Neural cell (in vitro differentiated cells): ENCODE data around the gene GLI3. TPM values are rescaled to one million over a fixed set of nuclear protein-coding genes. Genes with fewer than 3 reads are reported as not detected.

Experiments used
- H2AFZ ChIP-seq: fragments of 200-600, 300-800 bp; sonication (generic), shearing (Covaris generic); 2 replicates; pipeline ENCODE4 v1.6.0; 2014; ENCODE audit warnings: low read depth, mild to moderate bottlenecking, antibody characterized with exemption, low read length, moderate library complexity
- H3F3A ChIP-seq: fragments of 200-600 bp; shearing (Covaris generic); 2 replicates; pipeline ENCODE4 v1.6.1; 2016; ENCODE audit warnings: mild to moderate bottlenecking, moderate library complexity, mixed read lengths, antibody characterized with exemption, low read length; ENCODE audit not compliant: insufficient read depth, poor library complexity, severe bottlenecking
- H3K27ac ChIP-seq: fragments of 200-600, 300-800 bp; sonication (generic), shearing (Covaris generic); 2 replicates; pipeline ENCODE4 v1.5.1; 2014; ENCODE audit warnings: mild to moderate bottlenecking, low read length, moderate library complexity
- H3K27me3 ChIP-seq: fragments of 300-800, 200-600 bp; sonication (generic), shearing (Covaris generic); 2 replicates; pipeline ENCODE4 v1.6.0; 2014; ENCODE audit warnings: mild to moderate bottlenecking, low read depth, low read length, moderate library complexity; ENCODE audit not compliant: insufficient read depth
- H3K36me3 ChIP-seq: fragments of 300-800, 200-600 bp; sonication (generic), shearing (Covaris generic); 2 replicates; pipeline ENCODE4 v1.5.1; 2014; ENCODE audit warnings: mild to moderate bottlenecking, antibody characterized with exemption, low read length, moderate library complexity; ENCODE audit not compliant: insufficient read depth
- H3K4me2 ChIP-seq: fragments of 300-800, 200-600 bp; sonication (generic), shearing (Covaris generic); 2 replicates; pipeline ENCODE4 v1.6.0; 2014; ENCODE audit warnings: mild to moderate bottlenecking, low read length
- H3K4me3 ChIP-seq: fragments of 300-800, 200-600 bp; sonication (generic), shearing (Covaris generic); 2 replicates; pipeline ENCODE4 v1.5.1; 2014; ENCODE audit warnings: mild to moderate bottlenecking, low read length, moderate library complexity
- H3K79me2 ChIP-seq: fragments of 200-600 bp; shearing (Covaris generic); replicated peaks from 2 replicates; pipeline ENCODE4 v1.6.0; 2014; ENCODE audit warnings: mild to moderate bottlenecking, low read length, moderate library complexity; ENCODE audit not compliant: insufficient read depth
- H3K9ac ChIP-seq: fragments of 300-800, 200-600 bp; sonication (generic), shearing (Covaris generic); 2 replicates; pipeline ENCODE4 v1.6.1; 2016; ENCODE audit warnings: mild to moderate bottlenecking, low read length, mixed read lengths
- H3K9me2 ChIP-seq: fragments of 200-600 bp; shearing (Covaris generic); 2 replicates; pipeline ENCODE4 v1.6.1; 2016; ENCODE audit warnings: mild to moderate bottlenecking, low read length, mixed read lengths; ENCODE audit not compliant: insufficient read depth
- H3K9me3 ChIP-seq: fragments of 200-600, 300-800 bp; sonication (generic), shearing (Covaris generic); 2 replicates; pipeline ENCODE4 v1.6.1; 2016; ENCODE audit warnings: mild to moderate bottlenecking, mixed run types, low read length, moderate library complexity, mixed read lengths
- H4K20me1 ChIP-seq: fragments of 200-600 bp; shearing (Covaris generic); 2 replicates; pipeline ENCODE4 v1.6.1; 2016; ENCODE audit warnings: mild to moderate bottlenecking, mixed run types; ENCODE audit not compliant: insufficient read depth
- EP300 ChIP-seq: fragments of 450-650 bp; conservative IDR thresholded peaks from 2 replicates; pipeline ENCODE4 v1.6.1; 2014; ENCODE audit warnings: antibody characterized with exemption, mild to moderate bottlenecking, moderate library complexity; ENCODE audit not compliant: poor library complexity, severe bottlenecking
- EZH2 ChIP-seq: fragments of 200-600, 300-800 bp; shearing (Covaris generic), sonication (generic); IDR thresholded peaks from 2 replicates; pipeline ENCODE4 v1.6.1; 2014; ENCODE audit warnings: antibody characterized with exemption, low read length, borderline replicate concordance, mild to moderate bottlenecking; ENCODE audit not compliant: insufficient read depth, poor library complexity, severe bottlenecking
- MXI1 ChIP-seq: fragments of 450-650 bp; conservative IDR thresholded peaks from 2 replicates; pipeline ENCODE4 v1.6.1; 2014; ENCODE audit warnings: antibody characterized with exemption, mild to moderate bottlenecking; ENCODE audit not compliant: poor library complexity, severe bottlenecking
- POLR2AphosphoS5 ChIP-seq: IDR thresholded peaks from 2 replicates; pipeline ENCODE4 v1.6.1; 2012
- RAD21 ChIP-seq: fragments of 450-650 bp; conservative IDR thresholded peaks from 2 replicates; pipeline ENCODE4 v1.6.1; 2014; ENCODE audit warnings: antibody characterized with exemption, mild to moderate bottlenecking, moderate library complexity
- SMC3 ChIP-seq: fragments of 450-650 bp; conservative IDR thresholded peaks from 2 replicates; pipeline ENCODE4 v1.6.1; 2014; ENCODE audit warnings: antibody characterized with exemption, mild to moderate bottlenecking, moderate library complexity; ENCODE audit not compliant: poor library complexity
- TAF1 ChIP-seq: IDR thresholded peaks from 2 replicates; pipeline ENCODE4 v1.6.1; 2012; ENCODE audit warnings: low read depth
- polyA plus RNA-seq: library from polyadenylated mRNA; depleted of rRNA; stranded (reverse); fragments of >200 nt; gene quantifications from 2 replicates; pipeline ENCODE4 v1.2.3, GENCODE V29; 2014
- TF ChIP-seq, protein P1 (sequence below): IDR thresholded peaks from 2 replicates; pipeline ENCODE4 v1.6.1; 2012; ENCODE audit warnings: borderline replicate concordance
- TF ChIP-seq, protein P2 (sequence below): fragments of 450-650 bp; IDR thresholded peaks from 2 replicates; pipeline ENCODE4 v1.5.1; 2014; ENCODE audit warnings: antibody characterized with exemption, mild to moderate bottlenecking, moderate library complexity; ENCODE audit not compliant: poor library complexity, severe bottlenecking

GLI3 gene
- polyA plus RNA-seq, 1 donor from 2014 or later, result 0.19 TPM

DNA sequence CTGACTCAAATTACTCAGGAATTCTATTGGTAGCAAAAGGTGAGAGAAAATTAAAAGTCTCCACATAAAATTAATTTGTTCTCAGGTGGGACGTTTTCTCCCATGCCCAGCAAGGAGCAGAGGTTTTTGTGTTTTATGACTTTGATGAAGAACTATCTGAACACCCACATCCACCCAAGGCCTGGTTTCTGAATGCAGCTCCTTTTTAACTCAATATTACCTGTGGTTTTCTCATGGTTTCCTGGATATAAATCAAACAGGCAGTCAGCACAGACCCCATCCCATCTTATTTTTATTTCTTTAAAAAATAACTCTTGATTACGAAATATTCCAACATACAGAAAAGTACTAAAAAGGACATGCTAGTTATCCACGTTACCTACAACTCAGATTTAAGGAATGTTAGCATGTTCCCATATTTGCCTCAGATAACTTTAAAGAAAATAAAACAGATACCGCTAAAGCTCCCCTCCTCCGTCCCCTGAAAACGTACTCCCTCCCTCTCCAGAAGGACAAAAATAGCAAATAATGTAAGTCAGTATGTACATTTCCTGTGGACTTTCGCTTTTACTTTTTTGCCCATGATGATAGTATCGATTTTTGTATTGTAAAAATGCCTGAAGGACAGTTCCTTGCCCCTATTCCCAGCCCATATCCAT, 43.4 kb downstream of the GLI3 start:
- TF ChIP-seq, protein P1, sequence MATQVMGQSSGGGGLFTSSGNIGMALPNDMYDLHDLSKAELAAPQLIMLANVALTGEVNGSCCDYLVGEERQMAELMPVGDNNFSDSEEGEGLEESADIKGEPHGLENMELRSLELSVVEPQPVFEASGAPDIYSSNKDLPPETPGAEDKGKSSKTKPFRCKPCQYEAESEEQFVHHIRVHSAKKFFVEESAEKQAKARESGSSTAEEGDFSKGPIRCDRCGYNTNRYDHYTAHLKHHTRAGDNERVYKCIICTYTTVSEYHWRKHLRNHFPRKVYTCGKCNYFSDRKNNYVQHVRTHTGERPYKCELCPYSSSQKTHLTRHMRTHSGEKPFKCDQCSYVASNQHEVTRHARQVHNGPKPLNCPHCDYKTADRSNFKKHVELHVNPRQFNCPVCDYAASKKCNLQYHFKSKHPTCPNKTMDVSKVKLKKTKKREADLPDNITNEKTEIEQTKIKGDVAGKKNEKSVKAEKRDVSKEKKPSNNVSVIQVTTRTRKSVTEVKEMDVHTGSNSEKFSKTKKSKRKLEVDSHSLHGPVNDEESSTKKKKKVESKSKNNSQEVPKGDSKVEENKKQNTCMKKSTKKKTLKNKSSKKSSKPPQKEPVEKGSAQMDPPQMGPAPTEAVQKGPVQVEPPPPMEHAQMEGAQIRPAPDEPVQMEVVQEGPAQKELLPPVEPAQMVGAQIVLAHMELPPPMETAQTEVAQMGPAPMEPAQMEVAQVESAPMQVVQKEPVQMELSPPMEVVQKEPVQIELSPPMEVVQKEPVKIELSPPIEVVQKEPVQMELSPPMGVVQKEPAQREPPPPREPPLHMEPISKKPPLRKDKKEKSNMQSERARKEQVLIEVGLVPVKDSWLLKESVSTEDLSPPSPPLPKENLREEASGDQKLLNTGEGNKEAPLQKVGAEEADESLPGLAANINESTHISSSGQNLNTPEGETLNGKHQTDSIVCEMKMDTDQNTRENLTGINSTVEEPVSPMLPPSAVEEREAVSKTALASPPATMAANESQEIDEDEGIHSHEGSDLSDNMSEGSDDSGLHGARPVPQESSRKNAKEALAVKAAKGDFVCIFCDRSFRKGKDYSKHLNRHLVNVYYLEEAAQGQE, result no peak
- TF ChIP-seq SMC3 (no peak), TAF1 (no peak), EP300 (no peak), MXI1 (no peak), EZH2 (no peak), POLR2AphosphoS5 (no peak), RAD21 (no peak)
- TF ChIP-seq, protein P2, sequence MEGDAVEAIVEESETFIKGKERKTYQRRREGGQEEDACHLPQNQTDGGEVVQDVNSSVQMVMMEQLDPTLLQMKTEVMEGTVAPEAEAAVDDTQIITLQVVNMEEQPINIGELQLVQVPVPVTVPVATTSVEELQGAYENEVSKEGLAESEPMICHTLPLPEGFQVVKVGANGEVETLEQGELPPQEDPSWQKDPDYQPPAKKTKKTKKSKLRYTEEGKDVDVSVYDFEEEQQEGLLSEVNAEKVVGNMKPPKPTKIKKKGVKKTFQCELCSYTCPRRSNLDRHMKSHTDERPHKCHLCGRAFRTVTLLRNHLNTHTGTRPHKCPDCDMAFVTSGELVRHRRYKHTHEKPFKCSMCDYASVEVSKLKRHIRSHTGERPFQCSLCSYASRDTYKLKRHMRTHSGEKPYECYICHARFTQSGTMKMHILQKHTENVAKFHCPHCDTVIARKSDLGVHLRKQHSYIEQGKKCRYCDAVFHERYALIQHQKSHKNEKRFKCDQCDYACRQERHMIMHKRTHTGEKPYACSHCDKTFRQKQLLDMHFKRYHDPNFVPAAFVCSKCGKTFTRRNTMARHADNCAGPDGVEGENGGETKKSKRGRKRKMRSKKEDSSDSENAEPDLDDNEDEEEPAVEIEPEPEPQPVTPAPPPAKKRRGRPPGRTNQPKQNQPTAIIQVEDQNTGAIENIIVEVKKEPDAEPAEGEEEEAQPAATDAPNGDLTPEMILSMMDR, result no peak
- no peaks in the 10 kb centered on the region for H3K9me3 ChIP-seq
- no peak overlapping the region for H3K4me2 ChIP-seq
- H4K20me1 ChIP-seq, result no peaks in the 10 kb centered on the region
- no peaks in the 10 kb centered on the region for H3K36me3 ChIP-seq
- no peaks in the 10 kb centered on the region for H3K27me3 ChIP-seq
- no peak overlapping the region for H2AFZ ChIP-seq
- H3K9me2 ChIP-seq, result no peaks in the 10 kb centered on the region
- H3K79me2 ChIP-seq, result peaks cover 96% of the 10 kb centered on the region
- no peak overlapping the region for H3K9ac ChIP-seq
- no peak overlapping the region for H3K4me3 ChIP-seq
- no peaks in the 10 kb centered on the region for H3F3A ChIP-seq
- no peak overlapping the region for H3K27ac ChIP-seq

DNA sequence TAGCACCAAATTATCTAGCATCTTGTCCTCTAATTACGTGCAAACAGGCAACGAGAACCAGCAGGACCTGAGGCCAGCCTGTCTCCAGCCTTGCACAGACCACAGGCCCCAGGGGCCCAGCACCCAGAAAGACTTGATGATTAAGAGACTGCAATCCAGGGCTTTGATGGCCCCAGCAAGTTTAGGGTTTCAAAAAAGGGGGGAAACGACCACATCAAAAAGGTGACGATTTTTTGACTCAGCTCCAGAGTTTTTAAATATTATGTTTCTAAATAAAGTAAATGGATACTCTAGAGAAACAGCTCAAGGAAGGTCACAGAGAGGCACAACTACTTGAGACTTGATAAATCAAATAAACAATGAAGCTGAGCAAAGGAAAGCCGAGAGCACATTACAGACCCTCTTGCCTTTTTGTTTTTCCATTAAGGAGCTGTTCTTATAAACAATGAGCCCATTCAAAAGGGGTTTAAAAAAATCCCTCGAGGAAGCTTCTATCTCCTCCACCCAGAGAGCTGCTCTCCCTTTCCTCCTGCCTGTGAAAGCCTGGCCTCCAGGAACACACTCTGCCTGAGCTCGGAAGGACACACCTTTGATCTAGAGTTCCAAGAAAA, 44.1 kb downstream of the GLI3 start:
- Histone ChIP-seq H3K36me3 (no peaks in the 10 kb centered on the region), H3K27me3 (no peaks in the 10 kb centered on the region), H4K20me1 (no peaks in the 10 kb centered on the region), H3K4me2 (no peak overlapping the region), H3K4me3 (no peak overlapping the region), H3F3A (no peaks in the 10 kb centered on the region), H3K9me2 (no peaks in the 10 kb centered on the region), H3K79me2 (peaks cover 97% of the 10 kb centered on the region), H3K9ac (no peak overlapping the region), H2AFZ (no peak overlapping the region), H3K9me3 (no peaks in the 10 kb centered on the region), H3K27ac (no peak overlapping the region)
- TF ChIP-seq, protein P2, result no peak
- TF ChIP-seq MXI1 (no peak), EP300 (no peak), TAF1 (no peak), RAD21 (no peak), EZH2 (no peak), SMC3 (no peak)
- TF ChIP-seq, protein P1, result no peak
